Measurements from ENCODE around the gene EPHB2. TPM values are rescaled to one million over a fixed set of nuclear protein-coding genes. Genes with fewer than 3 reads are reported as not detected.
A peak's percentile ranks its signal among the peaks of the same experiment; 100 is the strongest.

Gene EPHB2
- total and polyA plus RNA-seq, 2 of the 4 experiments (the other 2 are of a cell fraction): 52.3 to 58.8 TPM

DNA sequence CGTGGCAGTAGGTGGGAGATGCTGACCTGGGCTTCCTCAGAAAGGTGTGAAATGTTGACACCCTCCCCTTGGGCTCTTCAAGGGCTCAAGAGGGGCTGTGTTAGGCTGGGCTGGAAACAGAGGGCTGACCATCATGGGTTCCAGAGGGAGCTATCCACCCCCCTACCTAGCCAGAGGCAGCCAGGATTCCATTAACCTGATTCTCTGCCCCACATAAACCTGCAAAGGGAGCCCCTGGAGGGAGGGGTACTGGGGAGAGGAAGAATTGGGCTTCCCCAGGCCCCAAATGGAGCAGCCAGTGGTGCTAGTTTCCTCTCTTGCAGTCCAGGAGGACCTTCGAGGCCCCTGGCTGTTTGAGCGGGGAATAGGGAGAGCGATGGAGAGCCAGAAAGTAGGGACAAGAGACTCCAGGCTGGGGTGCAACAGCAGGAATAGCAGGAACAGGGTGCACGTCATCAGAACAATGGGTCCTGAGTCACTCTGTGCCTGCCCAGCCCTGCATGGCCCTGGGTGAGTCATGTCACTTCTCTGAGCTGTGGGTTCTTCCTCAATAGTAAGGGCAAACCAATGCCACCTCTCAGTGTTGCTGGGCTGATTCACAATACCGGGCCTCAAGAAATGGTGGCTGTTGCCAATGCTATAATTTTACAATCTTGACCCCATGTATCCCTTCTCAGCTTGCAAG lies 121.2 kb downstream of the EPHB2 start:
- WGBS, 2 experiments (ENCODE audit: extremely low coverage in 2 of 2, insufficient read length in 1 of 2): 37% methylated on average over 3 of the region's 6 CpGs; no CpG with 5 or more reads in 1 of the 2 experiments
- TF ChIP-seq, protein P1, sequence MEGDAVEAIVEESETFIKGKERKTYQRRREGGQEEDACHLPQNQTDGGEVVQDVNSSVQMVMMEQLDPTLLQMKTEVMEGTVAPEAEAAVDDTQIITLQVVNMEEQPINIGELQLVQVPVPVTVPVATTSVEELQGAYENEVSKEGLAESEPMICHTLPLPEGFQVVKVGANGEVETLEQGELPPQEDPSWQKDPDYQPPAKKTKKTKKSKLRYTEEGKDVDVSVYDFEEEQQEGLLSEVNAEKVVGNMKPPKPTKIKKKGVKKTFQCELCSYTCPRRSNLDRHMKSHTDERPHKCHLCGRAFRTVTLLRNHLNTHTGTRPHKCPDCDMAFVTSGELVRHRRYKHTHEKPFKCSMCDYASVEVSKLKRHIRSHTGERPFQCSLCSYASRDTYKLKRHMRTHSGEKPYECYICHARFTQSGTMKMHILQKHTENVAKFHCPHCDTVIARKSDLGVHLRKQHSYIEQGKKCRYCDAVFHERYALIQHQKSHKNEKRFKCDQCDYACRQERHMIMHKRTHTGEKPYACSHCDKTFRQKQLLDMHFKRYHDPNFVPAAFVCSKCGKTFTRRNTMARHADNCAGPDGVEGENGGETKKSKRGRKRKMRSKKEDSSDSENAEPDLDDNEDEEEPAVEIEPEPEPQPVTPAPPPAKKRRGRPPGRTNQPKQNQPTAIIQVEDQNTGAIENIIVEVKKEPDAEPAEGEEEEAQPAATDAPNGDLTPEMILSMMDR (conservative IDR thresholded peaks at IDR 0.05; ENCODE audit: low read depth, low read length): no peak
- TF ChIP-seq MAZ (IDR thresholded peaks at IDR 0.05; ENCODE audit: borderline replicate concordance, low read depth, low read length): 0 out of 2 replicates have a peak, but pooled peaks have one; percentile 25
- no peak for TF ChIP-seq RFX5 (IDR thresholded peaks at IDR 0.05; ENCODE audit: low read depth, low read length)
- peak; percentile 51; the same call in 1 of the 2 replicates for TF ChIP-seq NFE2L2 (IDR thresholded peaks at IDR 0.05; ENCODE audit: low read depth, low read length)
- no peak for TF ChIP-seq MXI1 (IDR thresholded peaks at IDR 0.05; ENCODE audit: borderline replicate concordance, low read depth, low read length)
- peak; percentile 73 for TF ChIP-seq BHLHE40 (IDR thresholded peaks at IDR 0.05; ENCODE audit: low read depth, low read length)
- peak; percentile 95 for TF ChIP-seq FOS (IDR thresholded peaks at IDR 0.05; ENCODE audit: low read depth, low read length)
- peak; percentile 9; the same call in 1 of the 2 replicates for TF ChIP-seq SMC3 (IDR thresholded peaks at IDR 0.05; ENCODE audit: low read depth, low read length)
- peak; percentile 69 for TF ChIP-seq CEBPB (IDR thresholded peaks at IDR 0.05; ENCODE audit: low read depth, low read length)
- TF ChIP-seq MAFK (IDR thresholded peaks at IDR 0.05; ENCODE audit: low read depth, low read length): no peak
- TF ChIP-seq RAD21 (IDR thresholded peaks at IDR 0.05; ENCODE audit: low read length): no peak
- 0 out of 2 replicates have a peak, but pooled peaks have one; percentile 38 for TF ChIP-seq CHD1 (IDR thresholded peaks at IDR 0.05; ENCODE audit: low read depth, low read length)
- TF ChIP-seq POLR2A (IDR thresholded peaks at IDR 0.05; ENCODE audit: low read depth, low read length): no peak
- TF ChIP-seq, protein P2, sequence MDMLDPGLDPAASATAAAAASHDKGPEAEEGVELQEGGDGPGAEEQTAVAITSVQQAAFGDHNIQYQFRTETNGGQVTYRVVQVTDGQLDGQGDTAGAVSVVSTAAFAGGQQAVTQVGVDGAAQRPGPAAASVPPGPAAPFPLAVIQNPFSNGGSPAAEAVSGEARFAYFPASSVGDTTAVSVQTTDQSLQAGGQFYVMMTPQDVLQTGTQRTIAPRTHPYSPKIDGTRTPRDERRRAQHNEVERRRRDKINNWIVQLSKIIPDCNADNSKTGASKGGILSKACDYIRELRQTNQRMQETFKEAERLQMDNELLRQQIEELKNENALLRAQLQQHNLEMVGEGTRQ (IDR thresholded peaks at IDR 0.05; ENCODE audit: low read depth, low read length): no peak
- TF ChIP-seq, protein P3, sequence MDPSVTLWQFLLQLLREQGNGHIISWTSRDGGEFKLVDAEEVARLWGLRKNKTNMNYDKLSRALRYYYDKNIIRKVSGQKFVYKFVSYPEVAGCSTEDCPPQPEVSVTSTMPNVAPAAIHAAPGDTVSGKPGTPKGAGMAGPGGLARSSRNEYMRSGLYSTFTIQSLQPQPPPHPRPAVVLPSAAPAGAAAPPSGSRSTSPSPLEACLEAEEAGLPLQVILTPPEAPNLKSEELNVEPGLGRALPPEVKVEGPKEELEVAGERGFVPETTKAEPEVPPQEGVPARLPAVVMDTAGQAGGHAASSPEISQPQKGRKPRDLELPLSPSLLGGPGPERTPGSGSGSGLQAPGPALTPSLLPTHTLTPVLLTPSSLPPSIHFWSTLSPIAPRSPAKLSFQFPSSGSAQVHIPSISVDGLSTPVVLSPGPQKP (IDR thresholded peaks at IDR 0.05; ENCODE audit: borderline replicate concordance, low read depth, low read length): no peak

More for the DNA sequence above, 121.2 kb downstream of the EPHB2 start:
- peak; percentile 83 for ATAC-seq (ENCODE audit: low read depth)
- Histone ChIP-seq H3K9me3 (ENCODE audit: control insufficient read depth, insufficient read depth, low read length) (no peaks in the 10 kb centered on the region), H3K4me2 (ENCODE audit: low read depth, low read length) (peak overlapping the region; percentile 24; the same call in 1 of the 2 replicates), H3K4me3 (ENCODE audit: insufficient read depth, low read depth, low read length) (no peak overlapping the region), H2AK9ac (replicated peaks; ENCODE audit: low read depth, low read length, poor library complexity) (peak overlapping the region; percentile 77), H3K36me3 (ENCODE audit: control insufficient read depth, insufficient read depth, low read length) (no peaks in the 10 kb centered on the region; the same call in 1 of the 2 replicates), H3K27ac (ENCODE audit: insufficient read depth, low read length) (no peak overlapping the region), H3K14ac (replicated peaks; ENCODE audit: low read depth, low read length) (peak overlapping the region; percentile 64), H2BK5ac (ENCODE audit: low read depth, low read length, poor library complexity, severe bottlenecking) (peak overlapping the region; percentile 39), H2BK20ac (ENCODE audit: low read depth, low read length) (peak overlapping the region; percentile 41), H2AK5ac (ENCODE audit: low read depth, low read length) (peak overlapping the region; percentile 22), H3K23ac (ENCODE audit: low read depth, low read length) (no peak overlapping the region; the same call in 1 of the 2 replicates), H3K4ac (ENCODE audit: low read depth, low read length) (peak overlapping the region; percentile 41), H4K91ac (ENCODE audit: insufficient read depth, low read depth, low read length) (no peak overlapping the region; the same call in 1 of the 2 replicates), H3K27me3 (ENCODE audit: control insufficient read depth, insufficient read depth, low read length) (no peaks in the 10 kb centered on the region), H4K20me1 (ENCODE audit: insufficient read depth, low read length) (peaks cover 20% of the 10 kb centered on the region; the same call in 1 of the 2 replicates), H3K9me1 (ENCODE audit: insufficient read depth, low read length) (peaks cover 35% of the 10 kb centered on the region), H2BK15ac (ENCODE audit: low read depth, low read length) (no peak overlapping the region), H3K79me1 (ENCODE audit: low read depth in 1 of 2, low read length in 2 of 2) (peaks cover 7 to 73% of the 10 kb centered on the region in 2 experiments; a peak in 2 of 4 replicates), H4K5ac (ENCODE audit: low read depth, low read length) (no peak overlapping the region), H2BK120ac (ENCODE audit: low read depth, low read length) (peak overlapping the region; percentile 70; the same call in 1 of the 2 replicates), H3K9ac (ENCODE audit: low read depth, low read length) (no peak overlapping the region), H3K4me1 (ENCODE audit: control insufficient read depth, insufficient read depth, low read length) (peaks cover 23% of the 10 kb centered on the region), H4K8ac (ENCODE audit: low read depth in 2 of 2, low read length in 2 of 2) (no peak overlapping the region; a peak in 1 of 4 replicates), H3K56ac (ENCODE audit: extremely low read depth, insufficient read depth, low read length) (no peak overlapping the region), H3K18ac (ENCODE audit: low read depth, low read length) (no peak overlapping the region), H2AFZ (replicated peaks; ENCODE audit: low read length, poor library complexity) (peak overlapping the region; percentile 67)
- DNase-seq: peak; percentile 93
- intact Hi-C loops (cut with micrococcal nuclease): no loop called here
- in situ Hi-C loops (cut with MboI; ENCODE audit: low sequenced_read_pairs): no loop called here
- ChIA-PET POLR2A (ENCODE audit: unreplicated experiment) (no interaction called here), CTCF (no interaction called here)
- dilution Hi-C loops (cut with HindIII; ENCODE audit: low sequenced_read_pairs, unreplicated experiment): no loop called here
- no TSS peak for BruUV-seq (replicated peaks)

All from IMR-90 (cell line).